GM13976 (cell line): ENCODE data around the gene CEACAM20.

Experiments used
- DNase-seq: peaks from one replicate; pipeline ENCODE4 v3.0.0; 2012; ENCODE audit warnings: low spot score
- CTCF ChIP-seq: IDR thresholded peaks from 2 replicates; pipeline ENCODE4 v1.5.1; 2012; ENCODE audit warnings: borderline replicate concordance, mild to moderate bottlenecking; ENCODE audit not compliant: insufficient read depth; ENCODE audit errors: extremely low read depth, missing control alignments, control extremely low read depth
- in situ Hi-C: fragments of 300-500 bp; cut with MboI; formaldehyde crosslinking; loops from one replicate; pipeline ENCODE4 v1.12.0; 2022; ENCODE audit warnings: low sequenced_read_pairs, mixed read lengths, inconsistent platforms; ENCODE audit not compliant: unreplicated experiment

CEACAM20 gene

GRCh38 chr19:44529536-44529935 is at the start of gene CEACAM20:
Gene CEACAM20, minus strand, starts transcription at chr19:44529675. Its CDS starts 166 bp downstream, at chr19:44529509.
- no peak for TF ChIP-seq CTCF
- DNase-seq = no peak
- in situ Hi-C loops = no loop called here

GRCh38 chr19:44577566-44577874 is 48.0 kb upstream of the CEACAM20 start:
- DNase-seq = no peak
- in situ Hi-C loops = loop anchor here (10.0 kb wide), 1 partner anchor 77 kb away; no protein-coding TSS in a partner anchor
- no peak for TF ChIP-seq CTCF

- peak; percentile 36 for TF ChIP-seq CTCF
- in situ Hi-C loops = loop anchor here (10.0 kb wide), 1 partner anchor 78 kb away; no protein-coding TSS in a partner anchor
- DNase-seq = peak; percentile 32
These were observed 47.5 kb upstream of the CEACAM20 start for GRCh38 chr19:44576843-44577565.

GRCh38 chr19:44575116-44575700 is 45.7 kb upstream of the CEACAM20 start:
- no peak for DNase-seq
- no peak for TF ChIP-seq CTCF
- in situ Hi-C loops = loop anchor here (10.0 kb wide), 1 partner anchor 80 kb away; no protein-coding TSS in a partner anchor

- no peak for TF ChIP-seq CTCF
- in situ Hi-C loops = loop anchor here (10.0 kb wide), 1 partner anchor 80 kb away; no protein-coding TSS in a partner anchor
- DNase-seq = no peak
These were observed 44.9 kb upstream of the CEACAM20 start for GRCh38 chr19:44574186-44574950.

GRCh38 chr19:44573627-44574026 is 44.2 kb upstream of the CEACAM20 start:
- TF ChIP-seq CTCF = no peak
- in situ Hi-C loops = loop anchor here (10.0 kb wide), 1 partner anchor 81 kb away; no protein-coding TSS in a partner anchor
- DNase-seq = no peak
